HG02970 (cell line): Measurements from ENCODE around the gene WEE1.

Experiments used
- ATAC-seq: cut with Tn5 transposase; IDR thresholded peaks from one replicate; pipeline ENCODE4 v1.9.1; 2021; ENCODE audit warnings: mild to moderate bottlenecking, moderate library complexity, moderate number of reproducible peaks; ENCODE audit not compliant: unreplicated experiment, low FRiP score

The WEE1 gene

GRCh38 chr11:9565822-9566560, 7.5 kb upstream of the WEE1 start:
- ATAC-seq, result peak; percentile 72

DNA sequence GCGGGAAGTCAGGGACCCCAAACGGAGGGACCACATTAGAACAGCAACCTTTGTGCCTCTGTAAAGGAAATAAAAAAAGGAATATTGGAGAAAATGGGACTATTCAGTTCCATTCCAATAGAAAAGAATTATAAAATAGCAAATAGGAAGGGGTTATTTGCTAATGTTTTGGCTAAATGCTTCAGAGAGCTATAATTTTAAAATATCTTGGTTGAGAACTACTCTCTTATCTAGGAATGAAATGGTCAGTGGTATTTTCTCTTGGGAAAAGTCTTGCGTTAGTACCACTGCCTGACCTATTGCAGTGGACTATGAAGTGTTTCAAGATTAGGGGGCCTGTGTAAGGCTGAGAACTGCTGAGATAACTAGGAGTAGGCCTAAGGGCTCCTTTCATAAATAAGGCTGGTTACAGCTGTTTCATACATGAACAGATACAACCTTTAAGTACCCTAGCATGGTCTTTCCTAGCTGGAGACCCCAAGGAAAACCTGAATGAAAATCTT, 6.9 kb upstream of the WEE1 start:
- no peak for ATAC-seq

- ATAC-seq, result no peak
Measured at GRCh38 chr11:9567401-9567800, 6.1 kb upstream of the WEE1 start.

- no peak for ATAC-seq
Measured at GRCh38 chr11:9568161-9568853, 5.2 kb upstream of the WEE1 start.

GRCh38 chr11:9568854-9569587, 4.4 kb upstream of the WEE1 start:
- ATAC-seq, result no peak

- ATAC-seq, result no peak
Measured at GRCh38 chr11:9569588-9570164, 3.8 kb upstream of the WEE1 start.

GRCh38 chr11:9570313-9571025, 3.0 kb upstream of the WEE1 start:
- ATAC-seq, result no peak

- ATAC-seq, result no peak
Measured at GRCh38 chr11:9571071-9571762, 2.3 kb upstream of the WEE1 start.

- no peak for ATAC-seq
Measured at GRCh38 chr11:9571763-9572115, 1.7 kb upstream of the WEE1 start.

GRCh38 chr11:9573775-9574621, 528 bp downstream of the WEE1 start:
- ATAC-seq, result peak; percentile 6

DNA sequence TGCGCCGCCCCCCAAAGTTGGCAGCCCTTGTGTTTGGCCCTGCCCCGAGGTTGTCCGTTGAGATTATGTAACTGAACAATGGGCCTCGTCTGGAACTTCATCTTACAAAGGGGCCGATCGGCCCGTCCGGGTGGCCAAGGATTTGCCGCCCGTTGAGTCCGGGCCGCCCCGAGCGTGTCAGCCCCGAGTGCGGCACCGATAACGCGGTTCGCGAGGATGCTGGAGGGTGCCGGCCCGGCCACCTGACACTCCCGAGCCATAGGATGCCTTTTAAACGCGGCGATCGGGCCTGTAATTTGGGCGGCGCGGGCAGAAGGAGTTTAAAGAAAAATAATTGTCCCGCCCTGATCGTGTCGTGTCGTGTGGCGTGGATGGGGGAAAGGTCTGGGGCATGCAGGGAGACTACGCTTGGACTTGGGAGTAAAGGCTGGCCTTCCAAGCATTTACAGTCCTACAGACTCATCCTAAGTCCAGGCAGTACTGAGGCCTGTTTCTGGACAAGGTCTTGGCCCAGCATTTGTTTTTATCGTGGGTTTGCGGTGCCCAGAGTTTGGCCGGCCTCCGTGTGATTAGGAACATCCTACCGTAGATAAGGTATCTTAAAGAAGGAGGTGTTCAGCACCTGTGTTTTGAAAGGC, 1.3 kb downstream of the WEE1 start:
- no peak for ATAC-seq

GRCh38 chr11:9575260-9576240, 2.1 kb downstream of the WEE1 start:
- ATAC-seq, result no peak

GRCh38 chr11:9576701-9577381, 3.4 kb downstream of the WEE1 start:
- ATAC-seq, result no peak

DNA sequence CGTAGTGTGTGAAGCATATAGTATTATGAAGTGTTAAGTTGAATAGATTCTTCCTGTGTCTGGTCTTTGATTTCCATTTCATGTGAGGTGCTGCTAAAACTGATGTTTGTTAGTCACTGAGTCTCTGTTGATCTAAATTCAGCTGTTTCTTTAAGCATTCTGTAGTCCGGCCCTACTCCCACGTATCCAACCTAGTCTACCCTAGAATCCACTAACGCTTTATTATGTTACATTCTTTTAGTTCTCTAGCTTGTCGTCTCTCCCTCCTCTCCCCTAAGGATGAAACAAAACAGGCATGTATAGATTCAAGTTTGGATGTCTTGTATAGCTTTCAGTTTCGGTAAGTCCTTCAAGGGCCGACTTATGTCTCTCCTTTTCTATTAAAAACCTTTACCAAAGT, 4.1 kb downstream of the WEE1 start:
- ATAC-seq, result no peak

DNA sequence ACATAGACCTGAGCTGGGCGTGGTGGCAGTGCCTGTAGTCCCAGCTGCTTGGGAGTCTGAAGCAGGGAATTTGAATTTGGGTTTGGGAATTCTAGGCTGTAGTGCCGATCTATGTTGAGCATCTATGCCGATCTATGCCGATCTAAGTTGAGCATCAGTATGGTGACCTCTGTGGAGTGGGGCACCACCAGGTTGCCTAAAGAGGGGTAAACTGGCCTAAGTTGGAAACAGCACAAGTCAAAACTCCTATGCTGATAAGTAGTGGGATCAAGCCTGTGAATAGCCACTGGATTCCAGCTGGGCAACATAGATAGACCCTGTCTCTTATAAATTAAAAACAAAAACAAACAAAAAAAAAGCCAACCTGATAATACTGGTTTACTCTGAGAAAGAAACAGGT, 7.4 kb downstream of the WEE1 start:
- ATAC-seq, result no peak

DNA sequence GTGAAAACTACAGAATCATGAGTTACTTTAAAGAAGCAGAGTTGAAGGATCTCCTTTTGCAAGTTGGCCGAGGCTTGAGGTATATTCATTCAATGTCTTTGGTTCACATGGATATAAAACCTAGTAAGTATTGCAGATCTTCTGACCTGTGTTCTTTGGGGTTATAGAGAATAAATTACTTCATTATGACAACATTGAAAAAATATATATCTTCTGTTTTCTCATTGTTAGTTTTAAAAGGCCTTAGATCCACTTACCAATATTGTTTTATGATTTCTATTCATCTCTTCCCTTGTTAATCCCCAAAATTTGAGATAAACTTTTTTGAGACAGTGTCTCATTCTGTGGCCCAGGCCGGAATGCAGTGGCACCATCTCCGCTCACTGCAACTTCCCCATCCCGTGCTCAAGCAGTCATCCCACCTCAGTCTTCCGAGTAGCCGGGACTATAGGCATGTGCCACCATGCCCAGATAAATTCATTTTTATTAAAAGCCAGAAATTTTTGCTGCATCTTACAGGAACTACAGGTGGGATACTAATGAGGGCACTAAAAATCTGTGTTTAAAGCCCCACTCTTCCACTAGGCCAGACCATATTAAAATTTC, 8.2 kb downstream of the WEE1 start:
- ATAC-seq, result no peak
